KMS-11 (cell line): ENCODE measurements around the gene ANXA10.

Experiments
- H2AFZ ChIP-seq: fragments of 200-600 bp; sonication (generic); 2 replicates; pipeline ENCODE4 v1.6.1; 2016; ENCODE audit warnings: antibody characterized with exemption, mixed run types, low read depth
- H3K27ac ChIP-seq: fragments of 200-600 bp; sonication (generic); 2 replicates; pipeline ENCODE4 v1.6.1; 2016; ENCODE audit warnings: mild to moderate bottlenecking, mixed run types
- H3K27me3 ChIP-seq: fragments of 200-600 bp; sonication (generic); 2 replicates; pipeline ENCODE4 v1.6.1; 2017; ENCODE audit warnings: mild to moderate bottlenecking, low read depth, mixed run types, moderate library complexity; ENCODE audit not compliant: insufficient read depth
- H3K36me3 ChIP-seq: fragments of 200-600 bp; sonication (generic); 2 replicates; pipeline ENCODE4 v1.6.1; 2017; ENCODE audit warnings: mild to moderate bottlenecking, mixed run types; ENCODE audit not compliant: insufficient read depth
- H3K4me1 ChIP-seq: fragments of 200-600 bp; sonication (generic); 2 replicates; pipeline ENCODE4 v1.6.1; 2016; ENCODE audit warnings: mild to moderate bottlenecking, low read depth, mixed run types; ENCODE audit not compliant: poor library complexity, severe bottlenecking
- H3K4me2 ChIP-seq: fragments of 200-600 bp; sonication (generic); 2 replicates; pipeline ENCODE4 v1.7.0; 2016; ENCODE audit warnings: mild to moderate bottlenecking, mixed run types
- H3K4me3 ChIP-seq: fragments of 200-600 bp; sonication (generic); IDR thresholded peaks from 2 replicates; pipeline ENCODE4 v1.6.1; 2017; ENCODE audit warnings: low read depth, low read length, mixed read lengths; ENCODE audit not compliant: insufficient read depth
- H3K79me2 ChIP-seq: fragments of 200-600 bp; sonication (generic); 2 replicates; pipeline ENCODE4 v1.6.1; 2016; ENCODE audit warnings: low read depth, mixed run types; ENCODE audit not compliant: insufficient read depth
- H3K9ac ChIP-seq: fragments of 200-600 bp; sonication (generic); 2 replicates; pipeline ENCODE4 v1.6.1; 2016; ENCODE audit warnings: mild to moderate bottlenecking, mixed run types
- H4K20me1 ChIP-seq: fragments of 200-600 bp; sonication (generic); 2 replicates; pipeline ENCODE4 v1.6.1; 2016; ENCODE audit warnings: mild to moderate bottlenecking, mixed run types; ENCODE audit not compliant: insufficient read depth
- CTCF ChIP-seq: fragments of 200-600 bp; sonication (generic); conservative IDR thresholded peaks from 2 replicates; pipeline ENCODE4 v1.6.1; 2017; ENCODE audit warnings: low read depth, mild to moderate bottlenecking, antibody characterized with exemption, low read length, moderate library complexity, mixed read lengths

Gene ANXA10

GRCh38 chr4:168057412-168057811 lies 34.9 kb upstream of the ANXA10 start:
- no peaks in the 10 kb centered on the region for H3K27me3 ChIP-seq
- H3K36me3 ChIP-seq = no peaks in the 10 kb centered on the region
- no peak overlapping the region for H3K4me3 ChIP-seq
- no peak overlapping the region for H2AFZ ChIP-seq
- no peak for TF ChIP-seq CTCF
- H3K79me2 ChIP-seq = no peaks in the 10 kb centered on the region
- no peak overlapping the region for H3K4me2 ChIP-seq
- no peaks in the 10 kb centered on the region for H4K20me1 ChIP-seq
- H3K4me1 ChIP-seq = no peaks in the 10 kb centered on the region
- no peak overlapping the region for H3K9ac ChIP-seq
- H3K27ac ChIP-seq = no peak overlapping the region

- H3K27me3 ChIP-seq = no peaks in the 10 kb centered on the region
- no peaks in the 10 kb centered on the region for H3K79me2 ChIP-seq
- no peak overlapping the region for H3K9ac ChIP-seq
- no peak overlapping the region for H2AFZ ChIP-seq
- no peaks in the 10 kb centered on the region for H4K20me1 ChIP-seq
- no peak for TF ChIP-seq CTCF
- H3K36me3 ChIP-seq = no peaks in the 10 kb centered on the region
- no peak overlapping the region for H3K4me2 ChIP-seq
- no peak overlapping the region for H3K4me3 ChIP-seq
- H3K4me1 ChIP-seq = no peaks in the 10 kb centered on the region
- H3K27ac ChIP-seq = no peak overlapping the region
These were observed 33.1 kb upstream of the ANXA10 start for GRCh38 chr4:168059251-168059650.

GRCh38 chr4:168063031-168063430 lies 29.3 kb upstream of the ANXA10 start:
- no peak overlapping the region for H2AFZ ChIP-seq
- H3K36me3 ChIP-seq = no peaks in the 10 kb centered on the region
- no peak overlapping the region for H3K4me2 ChIP-seq
- no peaks in the 10 kb centered on the region for H3K79me2 ChIP-seq
- H3K4me3 ChIP-seq = no peak overlapping the region
- no peak for TF ChIP-seq CTCF
- no peaks in the 10 kb centered on the region for H4K20me1 ChIP-seq
- no peaks in the 10 kb centered on the region for H3K4me1 ChIP-seq
- no peak overlapping the region for H3K9ac ChIP-seq
- no peak overlapping the region for H3K27ac ChIP-seq
- no peaks in the 10 kb centered on the region for H3K27me3 ChIP-seq

- Histone ChIP-seq H3K36me3 (no peaks in the 10 kb centered on the region), H3K9ac (no peak overlapping the region), H3K4me3 (no peak overlapping the region), H3K79me2 (no peaks in the 10 kb centered on the region), H3K27ac (no peak overlapping the region), H4K20me1 (no peaks in the 10 kb centered on the region), H3K4me2 (no peak overlapping the region), H3K27me3 (no peaks in the 10 kb centered on the region), H2AFZ (no peak overlapping the region), H3K4me1 (no peaks in the 10 kb centered on the region)
- TF ChIP-seq CTCF = no peak
These were observed 21.4 kb upstream of the ANXA10 start for GRCh38 chr4:168070903-168071302.

- no peaks in the 10 kb centered on the region for H3K36me3 ChIP-seq
- no peak overlapping the region for H3K9ac ChIP-seq
- TF ChIP-seq CTCF = no peak
- H4K20me1 ChIP-seq = no peaks in the 10 kb centered on the region
- H3K27ac ChIP-seq = no peak overlapping the region
- no peaks in the 10 kb centered on the region for H3K4me1 ChIP-seq
- no peak overlapping the region for H3K4me3 ChIP-seq
- H3K79me2 ChIP-seq = no peaks in the 10 kb centered on the region
- H3K27me3 ChIP-seq = no peaks in the 10 kb centered on the region
- H3K4me2 ChIP-seq = no peak overlapping the region
- no peak overlapping the region for H2AFZ ChIP-seq
These were observed 21.0 kb upstream of the ANXA10 start for GRCh38 chr4:168071304-168071703.
